NB4 (cell line): Measurements from ENCODE around the gene CD83.

Source experiments
- CTCF ChIP-seq: IDR thresholded peaks from one replicate; pipeline ENCODE4 v1.5.1; 2012; ENCODE audit warnings: low read depth, low read length
- MAX ChIP-seq: IDR thresholded peaks from 2 replicates; pipeline ENCODE4 v1.6.1; 2011; ENCODE audit warnings: low read depth, low read length
- POLR2A ChIP-seq: IDR thresholded peaks from 2 replicates; pipeline ENCODE4 v1.6.1; 2011; ENCODE audit warnings: mild to moderate bottlenecking; ENCODE audit not compliant: insufficient read length; ENCODE audit errors: extremely low read depth

DNA sequence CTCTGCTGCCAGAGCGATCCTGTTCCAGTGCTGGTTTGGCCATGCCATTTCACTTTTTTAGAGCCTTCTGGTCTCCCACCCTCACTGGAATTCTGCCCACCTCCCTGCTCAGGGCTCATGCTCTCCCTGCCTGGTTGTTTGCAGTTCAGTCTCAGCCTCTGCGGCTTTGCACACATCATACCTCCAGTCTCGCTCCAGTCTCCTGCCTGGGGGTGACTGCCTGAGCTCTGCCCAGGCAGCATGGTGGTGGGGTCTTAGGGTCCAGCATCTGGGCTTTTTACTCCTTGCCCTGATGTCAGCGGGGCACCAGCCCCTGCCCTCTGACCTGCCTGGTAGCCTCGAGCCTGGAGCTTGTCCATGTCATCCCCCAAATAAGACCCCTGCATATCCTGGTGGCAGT lies 30.9 kb downstream of the CD83 start:
- no peak for TF ChIP-seq CTCF
- TF ChIP-seq POLR2A: no peak
- no peak for TF ChIP-seq MAX
